Hepatocyte (in vitro differentiated cells): Measurements from ENCODE around the gene ZMYND12.

Source experiments
- EZH2 ChIP-seq: fragments of 200-600 bp; sonication (generic); IDR thresholded peaks from 2 replicates; pipeline ENCODE4 v1.6.1; 2016; ENCODE audit warnings: antibody characterized with exemption, mild to moderate bottlenecking, borderline replicate concordance
- TF ChIP-seq, protein P1 (sequence below): fragments of 200-600 bp; sonication (generic); IDR thresholded peaks from 2 replicates; pipeline ENCODE4 v1.5.1; 2016; ENCODE audit warnings: antibody characterized with exemption, mild to moderate bottlenecking; ENCODE audit not compliant: poor library complexity

DNA sequence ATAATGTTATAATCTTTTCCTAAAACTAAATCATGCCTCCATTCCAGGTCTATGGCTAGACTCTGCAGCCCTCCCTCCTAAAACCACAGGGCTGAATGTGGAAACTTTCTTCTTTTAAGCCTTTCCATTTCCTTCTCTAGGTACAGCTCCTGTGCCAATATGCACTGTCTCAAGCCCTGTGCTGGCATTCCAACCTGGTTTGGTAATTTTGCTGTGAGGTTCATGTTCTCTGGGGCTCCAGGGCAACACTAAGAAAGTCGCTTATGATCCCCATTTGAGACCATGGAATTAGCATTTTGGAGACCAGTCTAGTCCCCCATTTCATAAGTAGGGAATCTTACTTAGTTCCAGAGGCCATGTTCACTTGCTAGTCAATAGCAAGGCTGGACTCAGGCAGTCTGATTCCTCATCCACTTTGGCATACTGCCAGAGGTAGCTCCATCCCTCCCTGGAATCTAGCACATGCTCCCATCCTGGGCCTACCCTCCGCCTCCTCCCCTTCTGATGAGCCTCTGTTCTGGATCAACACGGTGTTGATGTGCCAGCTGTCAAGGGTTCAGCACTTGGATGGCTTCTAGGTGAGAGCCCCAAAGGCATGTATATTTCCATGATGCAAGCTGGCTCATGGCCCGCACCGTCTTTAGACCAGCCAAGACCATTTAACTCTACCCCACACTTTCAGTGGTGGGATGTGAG is 36.5 kb downstream of the ZMYND12 start:
- TF ChIP-seq, protein P1, sequence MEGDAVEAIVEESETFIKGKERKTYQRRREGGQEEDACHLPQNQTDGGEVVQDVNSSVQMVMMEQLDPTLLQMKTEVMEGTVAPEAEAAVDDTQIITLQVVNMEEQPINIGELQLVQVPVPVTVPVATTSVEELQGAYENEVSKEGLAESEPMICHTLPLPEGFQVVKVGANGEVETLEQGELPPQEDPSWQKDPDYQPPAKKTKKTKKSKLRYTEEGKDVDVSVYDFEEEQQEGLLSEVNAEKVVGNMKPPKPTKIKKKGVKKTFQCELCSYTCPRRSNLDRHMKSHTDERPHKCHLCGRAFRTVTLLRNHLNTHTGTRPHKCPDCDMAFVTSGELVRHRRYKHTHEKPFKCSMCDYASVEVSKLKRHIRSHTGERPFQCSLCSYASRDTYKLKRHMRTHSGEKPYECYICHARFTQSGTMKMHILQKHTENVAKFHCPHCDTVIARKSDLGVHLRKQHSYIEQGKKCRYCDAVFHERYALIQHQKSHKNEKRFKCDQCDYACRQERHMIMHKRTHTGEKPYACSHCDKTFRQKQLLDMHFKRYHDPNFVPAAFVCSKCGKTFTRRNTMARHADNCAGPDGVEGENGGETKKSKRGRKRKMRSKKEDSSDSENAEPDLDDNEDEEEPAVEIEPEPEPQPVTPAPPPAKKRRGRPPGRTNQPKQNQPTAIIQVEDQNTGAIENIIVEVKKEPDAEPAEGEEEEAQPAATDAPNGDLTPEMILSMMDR = no peak
- no peak for TF ChIP-seq EZH2
